Endothelial cell of umbilical vein (primary cell): ENCODE results near the gene WHRN. TPM values are rescaled to one million over a fixed set of nuclear protein-coding genes. Genes with fewer than 3 reads are reported as not detected.

Experiments
- BruUV-seq: library from RNA; stranded (reverse); fragments of 400-500 nt; replicated peaks from 2 replicates; lab custom pipeline; 2021; lab: Mats Ljungman, UMichigan
- CTCF ChIA-PET: fragments of 300-600, 350-600 bp; sonication (Branson Sonifier 250); formaldehyde crosslinking; loops from one replicate; lab custom pipeline; 2021; ENCODE audit warnings: antibody characterized with exemption, inconsistent platforms; lab: Charles Lee
- POLR2A ChIA-PET: fragments of 300-600, 350-600 bp; sonication (Branson Sonifier 250); formaldehyde crosslinking; loops from one replicate; lab custom pipeline; 2021; ENCODE audit warnings: antibody characterized with exemption, inconsistent platforms; lab: Charles Lee
- DNase-seq: peaks from one replicate; pipeline ENCODE4 v3.0.0-alpha.2; 2011; ENCODE audit warnings: low read depth, low spot score
- FAIRE-seq: peaks from 2 replicates; lab custom pipeline; 2011; peaks lifted over from hg19 to GRCh38; lab: Jason Lieb, UNC
- H2AFZ ChIP-seq: 2 replicates; pipeline ENCODE4 v1.6.0; 2012; ENCODE audit warnings: low read depth, low read length, control low read depth, inconsistent platforms
- H3K27ac ChIP-seq: 2 replicates; pipeline ENCODE4 v1.5.1; 2011; ENCODE audit warnings: low read depth, mild to moderate bottlenecking, control low read depth, low read length, moderate library complexity; ENCODE audit not compliant: insufficient read depth
- H3K27me3 ChIP-seq, 2 experiments: 2 replicates each; pipeline versions ENCODE4 v1.6.0 to v1.6.1; 2011; ENCODE audit warnings: low read length in 2 of 2, mixed read lengths in 1 of 2; ENCODE audit not compliant: control insufficient read depth in 2 of 2, insufficient read depth in 2 of 2
- H3K36me3 ChIP-seq, 2 experiments: 2 replicates in 1 of 2; 3 replicates in 1 of 2; pipeline ENCODE4 v1.5.1; 2011; ENCODE audit warnings: low read length in 2 of 2, mild to moderate bottlenecking in 1 of 2, moderate library complexity in 1 of 2; ENCODE audit not compliant: control insufficient read depth in 2 of 2, insufficient read depth in 2 of 2; ENCODE audit errors: extremely low read depth in 1 of 2
- H3K4me1 ChIP-seq: 3 replicates; pipeline ENCODE4 v1.5.1; 2011; ENCODE audit warnings: mild to moderate bottlenecking, low read length; ENCODE audit not compliant: control insufficient read depth, insufficient read depth; ENCODE audit errors: extremely low read depth
- H3K4me2 ChIP-seq: 2 replicates; pipeline ENCODE4 v1.6.1; 2011; ENCODE audit warnings: low read length, control low read depth, mixed read lengths; ENCODE audit not compliant: insufficient read depth
- H3K4me3 ChIP-seq, 3 experiments: fragments of 200-600 bp in 1 of 3; sonication (generic), shearing (Covaris generic) in 1 of 3; replicated peaks in 1 of 3; 2 replicates each; pipeline ENCODE4 v1.5.1; 2011 to 2016; ENCODE audit warnings: control low read depth in 3 of 3, low read length in 3 of 3, mild to moderate bottlenecking in 2 of 3, inconsistent platforms in 1 of 3, low read depth in 1 of 3, moderate library complexity in 1 of 3; ENCODE audit not compliant: insufficient read depth in 1 of 3
- H3K79me2 ChIP-seq: 2 replicates; pipeline ENCODE4 v1.6.0; 2012; ENCODE audit warnings: low read length, inconsistent platforms; ENCODE audit not compliant: control insufficient read depth, insufficient read depth
- H3K9ac ChIP-seq: replicated peaks from 2 replicates; pipeline ENCODE3; 2011; ENCODE audit warnings: low read length, control low read depth; ENCODE audit not compliant: insufficient read depth; ENCODE audit errors: extremely low read depth
- H3K9me1 ChIP-seq: replicated peaks from 3 replicates; pipeline ENCODE4 v1.6.0; 2011; ENCODE audit warnings: mild to moderate bottlenecking, low read length; ENCODE audit not compliant: control insufficient read depth, insufficient read depth; ENCODE audit errors: extremely low read depth
- H3K9me3 ChIP-seq: replicated peaks from 2 replicates; pipeline ENCODE4 v1.5.1; 2012; ENCODE audit warnings: low read length, inconsistent platforms; ENCODE audit not compliant: control insufficient read depth, insufficient read depth
- H4K20me1 ChIP-seq: replicated peaks from 2 replicates; pipeline ENCODE3; 2011; ENCODE audit warnings: mild to moderate bottlenecking, low read length; ENCODE audit not compliant: control insufficient read depth, insufficient read depth; ENCODE audit errors: extremely low read depth
- CTCF ChIP-seq, 2 donors: IDR thresholded peaks; 1 replicate in 1 of 2; 2 replicates in 1 of 2; pipeline ENCODE4 v1.5.1; 2011; ENCODE audit warnings: low read length in 2 of 2, mild to moderate bottlenecking in 2 of 2, moderate library complexity in 2 of 2, control low read depth in 1 of 2, inconsistent platforms in 1 of 2, low read depth in 1 of 2; ENCODE audit not compliant: insufficient read depth in 1 of 2; ENCODE audit errors: extremely low read depth in 1 of 2
- EZH2 ChIP-seq: IDR thresholded peaks from 2 replicates; pipeline ENCODE4 v1.6.1; 2012; ENCODE audit warnings: borderline replicate concordance, low read depth, mild to moderate bottlenecking, moderate library complexity, low read length, inconsistent platforms; ENCODE audit not compliant: severe bottlenecking
- FOS ChIP-seq: IDR thresholded peaks from 2 replicates; pipeline ENCODE4 v1.6.1; 2011; ENCODE audit warnings: mild to moderate bottlenecking, low read length, moderate library complexity, borderline replicate concordance; ENCODE audit not compliant: insufficient read depth
- GATA2 ChIP-seq: IDR thresholded peaks from 2 replicates; pipeline ENCODE4 v1.7.0; 2011; ENCODE audit warnings: low read depth, mild to moderate bottlenecking, moderate library complexity, mixed read lengths, low read length; ENCODE audit not compliant: insufficient read length, insufficient read depth
- JUN ChIP-seq: IDR thresholded peaks from 2 replicates; pipeline ENCODE4 v1.6.1; 2011; ENCODE audit warnings: borderline replicate concordance, low read depth; ENCODE audit not compliant: insufficient read length, insufficient read depth
- MAX ChIP-seq: IDR thresholded peaks from 2 replicates; pipeline ENCODE4 v1.6.1; 2011; ENCODE audit not compliant: insufficient read depth, insufficient read length
- MYC ChIP-seq: IDR thresholded peaks from one replicate; pipeline ENCODE4 v1.6.1; 2011; ENCODE audit warnings: mild to moderate bottlenecking, low read depth, low read length
- POLR2A ChIP-seq: IDR thresholded peaks from 2 replicates; pipeline ENCODE4 v1.6.1; 2012; ENCODE audit warnings: low read depth, mild to moderate bottlenecking, control low read depth, low read length
- POLR2AphosphoS5 ChIP-seq: IDR thresholded peaks from 2 replicates; pipeline ENCODE4 v1.6.1; 2012; ENCODE audit warnings: low read depth, mild to moderate bottlenecking, control low read depth, low read length, moderate library complexity; ENCODE audit not compliant: insufficient read depth
- dilution Hi-C: fragments of 300-500 bp; cut with MboI; formaldehyde crosslinking; loops from one replicate; pipeline ENCODE4 v1.15.0; 2019; ENCODE audit warnings: low sequenced_read_pairs; ENCODE audit not compliant: extremely low pct_ligation_motif_present
- intact Hi-C: fragments of 100-400 bp; cut with micrococcal nuclease; formaldehyde crosslinking; loops from one replicate; pipeline ENCODE4 v1.10.0; 2022
- polyA plus RNA-seq, 4 experiments: library from polyadenylated mRNA; depleted of rRNA in 3 of 4; stranded (reverse) in 3 of 4; unstranded in 1 of 4; fragments of >200 nt; gene quantifications; 2 replicates each; pipeline versions ENCODE4 v1.2.1 to v1.2.3, GENCODE V29; 2011 to 2012; ENCODE audit warnings: missing spikeins in 1 of 4
- total RNA-seq: library from RNA; stranded (reverse); gene quantifications from 2 replicates; pipeline ENCODE4 v1.2.3, GENCODE V29; 2021

WHRN gene
- total and polyA plus RNA-seq, 2 donors (not counting 3 experiments of a cell fraction or from before 2014, with no cell fraction given): 0.35 to 0.69 TPM

- BruUV-seq: no TSS peak
- Histone ChIP-seq H3K27me3 (peaks cover 0 to 4% of the 10 kb centered on the region in 2 experiments), H3K4me3 (no peak overlapping the region), H3K9me3 (no peaks in the 10 kb centered on the region), H3K4me1 (no peaks in the 10 kb centered on the region), H2AFZ (no peak overlapping the region), H3K4me2 (no peak overlapping the region), H3K79me2 (no peaks in the 10 kb centered on the region), H3K36me3 (no peaks in the 10 kb centered on the region), H3K27ac (no peak overlapping the region), H4K20me1 (no peaks in the 10 kb centered on the region), H3K9ac (no peak overlapping the region), H3K9me1 (no peaks in the 10 kb centered on the region)
- intact Hi-C loops: no loop called here
- DNase-seq (no peak), FAIRE-seq (no peak)
- ChIA-PET CTCF (interaction anchor here (1.1 kb wide), 1 partner anchor 20 kb away, joined by 5 read pairs; no protein-coding TSS in a partner anchor), POLR2A (no interaction called here)
- TF ChIP-seq MAX (no peak), FOS (no peak), POLR2AphosphoS5 (no peak), GATA2 (no peak), EZH2 (no peak), MYC (no peak), POLR2A (no peak), JUN (no peak), CTCF (IDR thresholded peaks at IDR 0.05; ENCODE audit: extremely low read depth in 1 of 2, insufficient read depth in 1 of 2, low read depth in 1 of 2, low read length in 2 of 2) (no peak)
- dilution Hi-C loops: no loop called here
These were observed 79.0 kb downstream of the WHRN start for GRCh38 chr9:114426046-114426948.
